HG02840 (cell line): Measurements from ENCODE around the gene RPS5.
A peak's percentile ranks its signal among the peaks of the same experiment; 100 is the strongest.
"Not testable (repeated sequence)": the region's sequence is repeated elsewhere in the genome, so short reads cannot be mapped to it uniquely, and the experiment has no call there.

ENCODE experiments used
- ATAC-seq: cut with Tn5 transposase; IDR thresholded peaks from one replicate; pipeline ENCODE4 v1.9.1; 2021; ENCODE audit warnings: mild to moderate bottlenecking, moderate library complexity, moderate number of reproducible peaks; ENCODE audit not compliant: unreplicated experiment, low FRiP score

RPS5 gene

GRCh38 chr19:58400916-58401839, 14.1 kb downstream of the RPS5 start:
- peak; percentile 98 for ATAC-seq

GRCh38 chr19:58401840-58402421, 14.9 kb downstream of the RPS5 start:
- ATAC-seq = no peak

- not testable (repeated sequence) for ATAC-seq
Measured at GRCh38 chr19:58403920-58404478, 16.9 kb downstream of the RPS5 start.

GRCh38 chr19:58406818-58407657, 20.0 kb downstream of the RPS5 start:
- ATAC-seq = no peak

GRCh38 chr19:58407658-58408151, 20.6 kb downstream of the RPS5 start:
- no peak for ATAC-seq

- ATAC-seq = peak; percentile 94
Measured at GRCh38 chr19:58408152-58409009, 21.3 kb downstream of the RPS5 start, which contains the start of gene ZNF584. ZNF584 (plus strand) TSS chr19:58408649; CDS start chr19:58409148, 499 bp downstream.

- ATAC-seq = peak; percentile 8
Measured at GRCh38 chr19:58409010-58409790, 22.1 kb downstream of the RPS5 start.

GRCh38 chr19:58416604-58417003, 29.5 kb downstream of the RPS5 start:
- ATAC-seq = no peak

- no peak for ATAC-seq
Measured at GRCh38 chr19:58417071-58417470, 30.0 kb downstream of the RPS5 start.

- no peak for ATAC-seq
Measured at GRCh38 chr19:58428617-58429016, 41.5 kb downstream of the RPS5 start.

GRCh38 chr19:58429745-58430144, 42.7 kb downstream of the RPS5 start:
- no peak for ATAC-seq

- ATAC-seq = no peak
Measured at GRCh38 chr19:58434217-58434616, 47.1 kb downstream of the RPS5 start.

- peak; percentile 97 for ATAC-seq
Measured at GRCh38 chr19:58439576-58440554, 52.8 kb downstream of the RPS5 start, which contains the start of gene ZNF132. ZNF132 (minus strand) TSS chr19:58440153; CDS start chr19:58439821, 332 bp downstream.

- ATAC-seq = no peak
Measured at GRCh38 chr19:58440556-58440955, 53.5 kb downstream of the RPS5 start.

- not testable (repeated sequence) for ATAC-seq
Measured at GRCh38 chr19:58442986-58443385, 55.9 kb downstream of the RPS5 start.
